ENCODE results near the gene GPR25. TPM values are rescaled to one million over a fixed set of nuclear protein-coding genes. Genes with fewer than 3 reads are reported as not detected.
"Not testable (repeated sequence)": the region's sequence is repeated elsewhere in the genome, so short reads cannot be mapped to it uniquely, and the experiment has no call there.

The GPR25 gene
- total and polyA plus RNA-seq, 4 experiments from 2014 or later: 7.7 to 66.5 (median 16.1) TPM

DNA sequence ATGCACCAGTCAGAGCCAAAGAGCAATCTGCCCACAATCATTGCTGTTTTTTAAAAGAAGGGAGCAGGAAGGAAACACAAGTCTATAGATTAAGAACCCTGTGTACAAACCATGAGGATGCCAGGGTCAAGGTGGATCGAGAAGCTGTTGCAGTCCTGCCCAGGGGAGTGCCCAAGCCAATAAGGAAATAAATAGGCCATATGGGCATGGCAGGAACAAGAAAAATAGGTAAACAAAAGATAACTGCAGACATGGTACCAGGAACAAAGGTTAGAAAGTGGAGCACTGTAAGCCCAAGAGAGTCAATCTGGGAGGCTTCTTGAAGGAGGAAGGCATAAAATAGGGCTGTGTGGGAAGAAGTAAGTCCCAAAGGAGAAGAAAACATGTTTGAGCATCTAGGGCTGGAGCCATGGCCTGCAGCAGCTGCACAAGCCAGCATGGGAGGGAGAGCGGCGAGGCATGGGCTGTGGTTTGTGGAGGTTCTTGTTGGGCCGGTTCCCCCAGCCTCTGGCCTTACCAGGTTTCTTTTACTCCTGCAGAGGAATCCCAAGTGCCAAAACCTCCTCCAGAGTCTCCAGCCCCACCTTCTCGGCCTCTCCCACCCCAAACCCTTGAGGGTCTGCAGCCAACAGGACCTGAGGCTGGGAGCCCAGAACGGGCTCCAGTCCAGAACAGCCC lies 35.5 kb downstream of the GPR25 start:
- no peak for DNase-seq
- Mint-ChIP-seq H3K27me3 (peaks cover 0 to 3% of the 10 kb centered on the region in 2 donors), H3K4me1 (peaks cover 8 to 24% (median 14%) of the 10 kb centered on the region in 4 donors), H3K36me3 (no peaks in the 10 kb centered on the region), H3K9me3 (no peaks in the 10 kb centered on the region), H3K27ac (no peak overlapping the region), H3K4me3 (no peak overlapping the region)
- ChIA-PET CTCF (ENCODE audit: partially characterized antibody) (no interaction called here), POLR2A (ENCODE audit: partially characterized antibody) (no interaction called here)
- Histone ChIP-seq H3K4me3 (ENCODE audit: low read length in 2 of 2) (no peak overlapping the region), H3K9me3 (ENCODE audit: control insufficient read depth in 1 of 2, low read length in 2 of 2) (no peaks in the 10 kb centered on the region), H3K36me3 (ENCODE audit: insufficient read depth, low read length) (no peaks in the 10 kb centered on the region), H3K27me3 (ENCODE audit: insufficient read depth, low read length) (no peaks in the 10 kb centered on the region), H3K4me1 (ENCODE audit: insufficient read depth, low read length) (peaks cover 27% of the 10 kb centered on the region), H3K27ac (ENCODE audit: low read depth, low read length) (no peak overlapping the region)
- intact Hi-C loops (cut with micrococcal nuclease): no loop called here

DNA sequence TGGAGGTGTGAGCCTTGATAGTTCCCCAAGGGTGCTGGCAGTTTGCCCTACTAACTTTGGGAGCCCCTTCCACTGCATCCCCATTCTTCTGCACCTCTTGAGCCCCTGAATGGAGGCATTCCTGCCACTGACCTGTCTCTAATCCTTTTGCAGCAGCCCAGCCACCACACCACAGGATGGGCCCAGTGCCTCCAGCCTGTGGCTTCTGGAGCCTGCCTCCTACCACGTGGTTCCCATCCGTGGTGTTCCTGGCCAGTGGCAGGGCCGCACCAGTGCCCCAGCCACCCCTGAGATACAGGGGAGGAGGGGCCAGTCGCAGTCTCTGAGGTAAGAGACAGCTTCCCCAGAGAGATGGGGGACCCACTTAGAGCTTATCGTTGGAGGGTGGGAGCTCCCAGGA lies 36.3 kb downstream of the GPR25 start:
- ChIA-PET POLR2A (ENCODE audit: partially characterized antibody) (no interaction called here), CTCF (ENCODE audit: partially characterized antibody) (no interaction called here)
- Mint-ChIP-seq H3K4me1 (peaks cover 8 to 24% (median 14%) of the 10 kb centered on the region in 4 donors), H3K9me3 (no peaks in the 10 kb centered on the region), H3K27me3 (peaks cover 0 to 3% of the 10 kb centered on the region in 2 donors), H3K27ac (no peak overlapping the region), H3K4me3 (no peak overlapping the region), H3K36me3 (no peaks in the 10 kb centered on the region)
- Histone ChIP-seq H3K27ac (ENCODE audit: low read depth, low read length) (no peak overlapping the region), H3K4me1 (ENCODE audit: insufficient read depth, low read length) (peaks cover 27% of the 10 kb centered on the region), H3K36me3 (ENCODE audit: insufficient read depth, low read length) (no peaks in the 10 kb centered on the region), H3K9me3 (ENCODE audit: control insufficient read depth in 1 of 2, low read length in 2 of 2) (no peaks in the 10 kb centered on the region), H3K4me3 (ENCODE audit: low read length in 2 of 2) (no peak overlapping the region), H3K27me3 (ENCODE audit: insufficient read depth, low read length) (no peaks in the 10 kb centered on the region)
- no peak for DNase-seq
- intact Hi-C loops (cut with micrococcal nuclease): no loop called here

DNA sequence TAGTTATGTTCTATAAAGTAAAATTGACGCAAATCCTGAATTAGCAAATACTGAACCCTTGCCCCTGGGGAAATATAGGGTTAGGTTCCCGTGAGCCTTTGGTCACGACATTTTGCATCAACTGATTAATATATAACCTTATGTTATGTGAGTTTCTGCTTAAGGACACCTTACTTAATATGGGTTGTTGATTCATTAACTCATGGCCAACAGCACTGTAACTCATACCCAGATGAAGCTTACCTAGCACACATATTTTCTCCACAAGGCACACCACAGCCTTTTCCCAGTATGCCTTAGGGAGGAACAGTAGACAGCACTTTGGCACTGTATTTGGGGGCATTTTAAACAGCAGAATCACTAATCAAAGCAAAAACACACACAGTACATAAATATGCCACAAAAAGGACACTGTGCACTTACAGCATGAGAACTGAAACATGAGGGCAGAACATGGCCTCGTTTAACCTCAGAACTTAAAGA lies 37.0 kb downstream of the GPR25 start:
- H3K9me3 ChIP-seq (ENCODE audit: control insufficient read depth in 1 of 2, low read length in 2 of 2): no peaks in the 10 kb centered on the region
- peaks cover 8 to 20% (median 13%) of the 10 kb centered on the region in 4 donors for H3K4me1 Mint-ChIP-seq
- CTCF ChIA-PET (ENCODE audit: partially characterized antibody): no interaction called here
- DNase-seq: no peak
- peaks cover 22% of the 10 kb centered on the region for H3K4me1 ChIP-seq (ENCODE audit: insufficient read depth, low read length)
- no peak overlapping the region for H3K27ac ChIP-seq (ENCODE audit: low read depth, low read length)
- H3K36me3 ChIP-seq (ENCODE audit: insufficient read depth, low read length): no peaks in the 10 kb centered on the region
- H3K27ac Mint-ChIP-seq: no peak overlapping the region
- peaks cover 0 to 3% of the 10 kb centered on the region in 2 donors for H3K27me3 Mint-ChIP-seq
- POLR2A ChIA-PET (ENCODE audit: partially characterized antibody): no interaction called here
- H3K9me3 Mint-ChIP-seq: no peaks in the 10 kb centered on the region
- H3K4me3 Mint-ChIP-seq: no peak overlapping the region
- H3K27me3 ChIP-seq (ENCODE audit: insufficient read depth, low read length): no peaks in the 10 kb centered on the region
- no peaks in the 10 kb centered on the region for H3K36me3 Mint-ChIP-seq
- no peak overlapping the region for H3K4me3 ChIP-seq (ENCODE audit: low read length in 2 of 2)
- intact Hi-C loops (cut with micrococcal nuclease): no loop called here

DNA sequence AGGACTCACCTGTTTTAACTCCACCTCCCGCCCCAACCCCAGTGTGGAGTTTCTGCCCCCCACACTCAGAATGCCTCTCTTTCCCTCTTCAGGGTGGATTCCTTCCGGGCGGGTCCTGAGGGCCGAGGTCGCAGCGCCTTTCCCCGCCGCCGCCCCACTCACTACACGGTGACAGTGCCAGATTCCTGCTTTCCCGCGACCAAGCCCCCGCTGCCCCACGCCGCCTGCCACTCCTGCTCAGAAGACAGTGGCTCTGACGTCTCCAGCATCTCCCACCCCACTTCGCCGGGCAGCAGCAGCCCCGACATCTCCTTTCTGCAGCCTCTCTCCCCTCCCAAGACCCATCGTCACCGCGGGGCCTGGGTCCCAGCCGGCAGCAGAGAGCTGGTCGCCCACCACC lies 38.6 kb downstream of the GPR25 start:
- intact Hi-C loops (cut with micrococcal nuclease): no loop called here
- CTCF ChIA-PET (ENCODE audit: partially characterized antibody): no interaction called here

DNA sequence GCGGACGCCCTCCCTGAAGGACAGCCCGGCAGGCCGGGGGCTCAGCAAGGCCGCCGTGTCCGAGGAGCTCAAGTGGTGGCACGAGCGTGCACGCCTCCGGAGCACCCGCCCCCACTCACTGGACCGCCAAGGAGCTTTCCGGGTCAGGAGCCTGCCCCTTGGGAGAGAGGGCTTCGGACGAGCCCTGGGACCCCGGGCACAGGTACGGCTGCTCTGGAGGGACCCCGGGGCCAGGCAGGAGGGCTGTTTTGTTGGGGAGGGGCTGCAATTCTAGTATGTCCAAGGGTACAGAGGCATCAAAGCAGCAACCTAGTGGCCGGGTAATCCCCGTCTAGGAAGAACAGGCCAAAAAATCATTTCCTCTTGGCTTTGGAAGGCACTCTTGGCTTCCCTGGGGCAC lies 39.2 kb downstream of the GPR25 start:
- H3K4me1 ChIP-seq (ENCODE audit: insufficient read depth, low read length); CTCF ChIA-PET (ENCODE audit: partially characterized antibody); H3K4me3 ChIP-seq (ENCODE audit: low read length in 2 of 2); H3K4me3 Mint-ChIP-seq; H3K27ac Mint-ChIP-seq; H3K27me3 Mint-ChIP-seq; POLR2A ChIA-PET (ENCODE audit: partially characterized antibody); intact Hi-C loops (cut with micrococcal nuclease); H3K36me3 ChIP-seq (ENCODE audit: insufficient read depth, low read length); H3K9me3 Mint-ChIP-seq; DNase-seq; H3K27me3 ChIP-seq (ENCODE audit: insufficient read depth, low read length); H3K36me3 Mint-ChIP-seq; H3K27ac ChIP-seq (ENCODE audit: low read depth, low read length); H3K9me3 ChIP-seq (ENCODE audit: control insufficient read depth in 1 of 2, low read length in 2 of 2); H3K4me1 Mint-ChIP-seq: not testable (repeated sequence)

More for the DNA sequence above, 38.6 kb downstream of the GPR25 start:
- POLR2A ChIA-PET (ENCODE audit: partially characterized antibody): no interaction called here
- Histone ChIP-seq H3K36me3 (ENCODE audit: insufficient read depth, low read length) (no peaks in the 10 kb centered on the region), H3K9me3 (ENCODE audit: control insufficient read depth in 1 of 2, low read length in 2 of 2) (no peaks in the 10 kb centered on the region), H3K4me3 (ENCODE audit: low read length in 2 of 2) (no peak overlapping the region), H3K4me1 (ENCODE audit: insufficient read depth, low read length) (peaks cover 7% of the 10 kb centered on the region), H3K27ac (ENCODE audit: low read depth, low read length) (no peak overlapping the region), H3K27me3 (ENCODE audit: insufficient read depth, low read length) (no peaks in the 10 kb centered on the region)
- Mint-ChIP-seq H3K9me3 (no peaks in the 10 kb centered on the region), H3K4me3 (no peak overlapping the region), H3K27ac (no peak overlapping the region), H3K36me3 (no peaks in the 10 kb centered on the region), H3K4me1 (peaks cover 2 to 7% (median 4%) of the 10 kb centered on the region in 4 donors), H3K27me3 (no peaks in the 10 kb centered on the region)
- DNase-seq: no peak

DNA sequence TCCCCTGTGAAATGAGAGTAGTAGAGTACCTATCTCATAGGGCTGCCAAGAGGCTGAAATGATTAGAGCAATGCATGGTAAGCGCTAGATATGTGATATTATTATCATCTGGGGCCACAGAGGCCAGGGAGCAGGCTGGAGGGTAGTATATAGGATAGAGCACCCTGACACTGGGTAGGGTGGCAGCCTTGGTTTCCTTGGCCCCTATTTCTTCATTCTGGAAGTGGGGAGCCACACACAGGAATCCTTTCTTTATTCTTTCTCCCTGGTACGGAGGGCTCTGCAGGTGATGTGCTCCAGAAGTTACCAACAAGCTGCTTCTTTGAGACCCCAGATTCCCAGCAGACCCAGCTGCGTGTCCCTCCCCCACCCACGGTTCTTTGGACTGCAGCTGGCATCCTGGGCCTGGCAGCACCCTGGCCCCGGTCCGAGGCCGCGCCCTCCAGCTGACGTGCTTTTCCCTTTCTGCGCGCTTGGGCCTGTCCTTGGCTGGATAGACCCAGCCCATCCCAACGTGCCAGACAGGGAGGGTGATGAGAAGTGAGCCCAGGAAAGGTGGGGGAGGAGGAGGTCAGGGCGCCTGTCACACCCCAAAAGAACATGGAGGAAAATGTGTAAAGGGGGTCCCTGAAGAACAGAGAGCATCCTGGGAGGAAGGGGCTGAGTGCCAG lies 40.1 kb downstream of the GPR25 start:
- POLR2A ChIA-PET (ENCODE audit: partially characterized antibody): no interaction called here
- no peak overlapping the region for H3K27ac Mint-ChIP-seq
- H3K9me3 Mint-ChIP-seq: no peaks in the 10 kb centered on the region
- no peaks in the 10 kb centered on the region for H3K4me1 ChIP-seq (ENCODE audit: insufficient read depth, low read length)
- intact Hi-C loops (cut with micrococcal nuclease): no loop called here
- H3K4me3 ChIP-seq (ENCODE audit: low read length in 2 of 2): no peak overlapping the region
- H3K9me3 ChIP-seq (ENCODE audit: control insufficient read depth in 1 of 2, low read length in 2 of 2): no peaks in the 10 kb centered on the region
- no peaks in the 10 kb centered on the region for H3K36me3 Mint-ChIP-seq
- no peak overlapping the region for H3K27ac ChIP-seq (ENCODE audit: low read depth, low read length)
- CTCF ChIA-PET (ENCODE audit: partially characterized antibody): no interaction called here
- H3K36me3 ChIP-seq (ENCODE audit: insufficient read depth, low read length): no peaks in the 10 kb centered on the region
- no peak overlapping the region for H3K4me3 Mint-ChIP-seq
- H3K27me3 Mint-ChIP-seq: no peaks in the 10 kb centered on the region
- H3K27me3 ChIP-seq (ENCODE audit: insufficient read depth, low read length): no peaks in the 10 kb centered on the region
- peaks cover 0 to 5% (median 2%) of the 10 kb centered on the region in 4 donors for H3K4me1 Mint-ChIP-seq
- no peak for DNase-seq

DNA sequence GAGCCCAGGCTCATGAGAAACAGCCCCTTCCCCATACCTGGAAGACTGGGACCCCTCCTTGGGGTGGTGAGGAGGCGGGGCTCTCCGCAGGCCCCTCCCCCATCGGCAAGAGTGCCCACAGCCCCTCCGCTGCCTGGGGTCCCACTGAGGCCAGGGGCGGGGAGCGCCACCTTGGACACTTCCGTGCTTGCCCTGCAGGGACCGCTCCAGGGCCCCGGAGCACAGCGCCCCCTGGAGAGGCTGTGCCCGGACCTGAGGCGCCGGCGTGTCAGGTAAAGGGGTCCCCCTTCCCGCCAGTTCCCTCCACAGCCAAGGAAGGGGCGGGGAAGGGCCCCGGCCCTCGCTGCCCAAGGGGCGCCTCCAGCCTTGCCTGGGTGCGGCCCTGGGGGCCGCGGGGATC lies 43.4 kb downstream of the GPR25 start:
- H3K27me3 Mint-ChIP-seq: no peaks in the 10 kb centered on the region
- no peaks in the 10 kb centered on the region for H3K9me3 Mint-ChIP-seq
- Histone ChIP-seq H3K27ac (ENCODE audit: low read depth, low read length) (no peak overlapping the region), H3K36me3 (ENCODE audit: insufficient read depth, low read length) (no peaks in the 10 kb centered on the region), H3K4me3 (ENCODE audit: low read length in 2 of 2) (no peak overlapping the region), H3K9me3 (ENCODE audit: control insufficient read depth in 1 of 2, low read length in 2 of 2) (no peaks in the 10 kb centered on the region), H3K27me3 (ENCODE audit: insufficient read depth, low read length) (no peaks in the 10 kb centered on the region), H3K4me1 (ENCODE audit: insufficient read depth, low read length) (no peaks in the 10 kb centered on the region)
- H3K4me3 Mint-ChIP-seq: no peak overlapping the region
- no peaks in the 10 kb centered on the region for H3K36me3 Mint-ChIP-seq
- intact Hi-C loops (cut with micrococcal nuclease): no loop called here
- H3K27ac Mint-ChIP-seq: no peak overlapping the region
- CTCF ChIA-PET (ENCODE audit: partially characterized antibody): interaction anchor here (0.7 kb wide), 1 partner anchor 23 kb away, joined by 3 read pairs; no protein-coding TSS in a partner anchor
- H3K4me1 Mint-ChIP-seq: no peaks in the 10 kb centered on the region
- DNase-seq: no peak
- POLR2A ChIA-PET (ENCODE audit: partially characterized antibody): no interaction called here

Measured in CD4-positive, alpha-beta memory T cell (primary cell).